Left ventricle myocardium inferior (tissue), 1 donor: ENCODE results near the gene KCND3. TPM values are rescaled to one million over a fixed set of nuclear protein-coding genes. Genes with fewer than 3 reads are reported as not detected.

Source experiments
- DNase-seq: peaks from one replicate; pipeline ENCODE4 v3.0.0-alpha.2; 2020
- H3K27ac ChIP-seq: fragments of 200-600 bp; replicated peaks from 2 replicates; pipeline ENCODE4 v1.8.0; 2021
- H3K27me3 ChIP-seq: fragments of 200-600 bp; 2 replicates; pipeline ENCODE4 v1.8.0; 2021; ENCODE audit warnings: low read depth
- H3K36me3 ChIP-seq: fragments of 200-600 bp; 2 replicates; pipeline ENCODE4 v1.8.0; 2021
- H3K4me1 ChIP-seq: fragments of 200-600 bp; 2 replicates; pipeline ENCODE4 v1.8.0; 2021
- H3K4me3 ChIP-seq: fragments of 200-600 bp; 2 replicates; pipeline ENCODE4 v1.8.0; 2021; ENCODE audit warnings: mild to moderate bottlenecking, moderate library complexity
- H3K9me3 ChIP-seq: fragments of 200-600 bp; replicated peaks from 2 replicates; pipeline ENCODE4 v1.8.0; 2021
- CTCF ChIP-seq: fragments of 200-600 bp; IDR thresholded peaks from 2 replicates; pipeline ENCODE4 v1.8.0; 2021; ENCODE audit warnings: antibody characterized with exemption, mild to moderate bottlenecking, borderline replicate concordance
- intact Hi-C: fragments of 100-400 bp; cut with micrococcal nuclease; formaldehyde crosslinking; loops from one replicate; pipeline ENCODE4 v1.11.0; 2022
- long read RNA-seq: library from polyadenylated mRNA; unstranded; transcript quantifications from one replicate; pipeline ENCODE4 v2.0.0, GENCODE V29; 2021
- total RNA-seq: library from RNA; stranded (reverse); fragmentation: NEBNext Ultra II Directional; extraction: Animal tissue kit (Norgen Biotek cat#: 25700); gene quantifications from one replicate; pipeline ENCODE4 v1.2.1, GENCODE V29; 2021
- donor health status: DM: no; HTN: yes; CAD: no; lungs with severe emphysema.

Gene KCND3
- 19.2 TPM for total RNA-seq
- long read RNA-seq, partial matches to known transcripts: 4 of 36 reads
- long read RNA-seq, other reads (novel, unspliced or antisense): 32 of 36 reads

GRCh38 chr1:111989531-111990025, at the start of gene KCND3:
TSS of gene KCND3 (minus strand) at chr1:111989668.
- peak within 1 kb of the TSS; percentile 75 for H3K4me3 ChIP-seq
- H3K4me1 ChIP-seq: peaks cover 70% of the 10 kb centered on the region
- no peaks in the 10 kb centered on the region for H3K9me3 ChIP-seq
- H3K27me3 ChIP-seq: peaks cover 43% of the 10 kb centered on the region
- no peak for TF ChIP-seq CTCF
- H3K27ac ChIP-seq: peak within 1 kb of the TSS; percentile 86
- intact Hi-C loops: no loop called here
- H3K36me3 ChIP-seq: no peaks in the 10 kb centered on the region
- DNase-seq: peak; percentile 53

GRCh38 chr1:112034277-112034676, 44.8 kb upstream of the KCND3 start:
- H3K36me3 ChIP-seq: no peaks in the 10 kb centered on the region
- H3K4me1 ChIP-seq: no peaks in the 10 kb centered on the region
- no peak overlapping the region for H3K27ac ChIP-seq
- no peaks in the 10 kb centered on the region for H3K27me3 ChIP-seq
- intact Hi-C loops: no loop called here
- TF ChIP-seq CTCF: no peak
- no peaks in the 10 kb centered on the region for H3K9me3 ChIP-seq
- H3K4me3 ChIP-seq: no peak overlapping the region
- no peak for DNase-seq

- no peak for DNase-seq
- Histone ChIP-seq H3K4me3 (no peak overlapping the region), H3K36me3 (no peaks in the 10 kb centered on the region), H3K9me3 (no peaks in the 10 kb centered on the region), H3K27me3 (peaks cover 5% of the 10 kb centered on the region), H3K27ac (no peak overlapping the region), H3K4me1 (no peaks in the 10 kb centered on the region)
- intact Hi-C loops: no loop called here
- TF ChIP-seq CTCF: no peak
Observed at GRCh38 chr1:112033439-112034120, 44.1 kb upstream of the KCND3 start.

- Histone ChIP-seq H3K9me3 (no peaks in the 10 kb centered on the region), H3K27ac (no peak overlapping the region), H3K36me3 (no peaks in the 10 kb centered on the region), H3K27me3 (peaks cover 5% of the 10 kb centered on the region), H3K4me1 (no peaks in the 10 kb centered on the region), H3K4me3 (no peak overlapping the region)
- DNase-seq: no peak
- no peak for TF ChIP-seq CTCF
- intact Hi-C loops: no loop called here
Observed at GRCh38 chr1:112030157-112030556, 40.7 kb upstream of the KCND3 start.

GRCh38 chr1:112027696-112028095, 38.2 kb upstream of the KCND3 start:
- no peak for DNase-seq
- H3K9me3 ChIP-seq: no peaks in the 10 kb centered on the region
- peaks cover 5% of the 10 kb centered on the region for H3K27me3 ChIP-seq
- no peaks in the 10 kb centered on the region for H3K4me1 ChIP-seq
- no peaks in the 10 kb centered on the region for H3K36me3 ChIP-seq
- H3K4me3 ChIP-seq: no peak overlapping the region
- TF ChIP-seq CTCF: no peak
- no peak overlapping the region for H3K27ac ChIP-seq
- intact Hi-C loops: no loop called here
